Gastrocnemius medialis (tissue), 4 donors: ENCODE results near the gene CUX1.

Source experiments
- POLR2A ChIP-seq, 2 donors: fragments of 450-650 bp; IDR thresholded peaks; one replicate each; pipeline ENCODE4 v1.6.1; 2017; ENCODE audit warnings: antibody characterized with exemption in 2 of 2, mild to moderate bottlenecking in 2 of 2, moderate library complexity in 2 of 2
- TF ChIP-seq, protein P1 (sequence below), 5 experiments: fragments of 450-650 bp in 3 of 5; fragments of 200-600 bp in 2 of 5; sonication (generic) in 2 of 5; IDR thresholded peaks in 4 of 5; conservative IDR thresholded peaks in 1 of 5; 1 replicate in 4 of 5; 2 replicates in 1 of 5; pipeline ENCODE4 v1.5.1; 2016 to 2019; ENCODE audit warnings: antibody characterized with exemption in 5 of 5, mild to moderate bottlenecking in 3 of 5, moderate library complexity in 3 of 5

DNA sequence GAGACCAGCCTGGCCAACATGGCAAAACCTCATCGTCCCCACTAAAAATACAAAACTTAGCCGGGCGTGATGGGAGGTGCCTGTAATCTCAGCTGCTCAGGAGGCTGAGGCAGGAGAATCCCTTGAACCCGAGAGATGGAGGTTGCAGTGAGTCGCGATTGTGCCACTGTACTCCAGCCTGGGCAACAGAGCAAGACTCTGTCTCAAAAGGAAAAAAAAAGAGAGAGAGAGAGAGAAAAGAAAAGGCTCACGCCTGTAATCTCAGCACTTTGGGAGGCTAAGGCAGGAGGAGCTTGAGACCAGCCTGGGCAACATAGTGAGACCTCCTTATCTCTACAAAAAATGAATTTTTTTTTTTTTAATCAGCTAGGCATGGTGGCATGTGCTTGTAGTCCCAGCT lies 157.6 kb downstream of the CUX1 start:
- TF ChIP-seq, protein P1, sequence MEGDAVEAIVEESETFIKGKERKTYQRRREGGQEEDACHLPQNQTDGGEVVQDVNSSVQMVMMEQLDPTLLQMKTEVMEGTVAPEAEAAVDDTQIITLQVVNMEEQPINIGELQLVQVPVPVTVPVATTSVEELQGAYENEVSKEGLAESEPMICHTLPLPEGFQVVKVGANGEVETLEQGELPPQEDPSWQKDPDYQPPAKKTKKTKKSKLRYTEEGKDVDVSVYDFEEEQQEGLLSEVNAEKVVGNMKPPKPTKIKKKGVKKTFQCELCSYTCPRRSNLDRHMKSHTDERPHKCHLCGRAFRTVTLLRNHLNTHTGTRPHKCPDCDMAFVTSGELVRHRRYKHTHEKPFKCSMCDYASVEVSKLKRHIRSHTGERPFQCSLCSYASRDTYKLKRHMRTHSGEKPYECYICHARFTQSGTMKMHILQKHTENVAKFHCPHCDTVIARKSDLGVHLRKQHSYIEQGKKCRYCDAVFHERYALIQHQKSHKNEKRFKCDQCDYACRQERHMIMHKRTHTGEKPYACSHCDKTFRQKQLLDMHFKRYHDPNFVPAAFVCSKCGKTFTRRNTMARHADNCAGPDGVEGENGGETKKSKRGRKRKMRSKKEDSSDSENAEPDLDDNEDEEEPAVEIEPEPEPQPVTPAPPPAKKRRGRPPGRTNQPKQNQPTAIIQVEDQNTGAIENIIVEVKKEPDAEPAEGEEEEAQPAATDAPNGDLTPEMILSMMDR (IDR thresholded peaks at IDR 0.05 in 4 of 5, conservative IDR thresholded peaks at IDR 0.05 in 1 of 5): no peak
- TF ChIP-seq POLR2A (IDR thresholded peaks at IDR 0.05): no peak
